Thyroid gland (tissue), 4 donors: ENCODE measurements around the gene TVP23B.

Experiments
- POLR2A ChIP-seq, 2 donors: fragments of 450-650 bp; IDR thresholded peaks; one replicate each; pipeline ENCODE4 v1.6.1; 2017; ENCODE audit warnings: antibody characterized with exemption in 2 of 2, mild to moderate bottlenecking in 2 of 2, moderate library complexity in 1 of 2
- TF ChIP-seq, protein P1 (sequence below), 6 experiments: fragments of 200-600 bp in 3 of 6; fragments of 450-650 bp in 3 of 6; sonication (generic) in 3 of 6; IDR thresholded peaks; one replicate each; pipeline ENCODE4 v1.5.1; 2016 to 2019; ENCODE audit warnings: antibody characterized with exemption in 6 of 6, mild to moderate bottlenecking in 2 of 6, inconsistent platforms in 1 of 6, moderate library complexity in 1 of 6

DNA sequence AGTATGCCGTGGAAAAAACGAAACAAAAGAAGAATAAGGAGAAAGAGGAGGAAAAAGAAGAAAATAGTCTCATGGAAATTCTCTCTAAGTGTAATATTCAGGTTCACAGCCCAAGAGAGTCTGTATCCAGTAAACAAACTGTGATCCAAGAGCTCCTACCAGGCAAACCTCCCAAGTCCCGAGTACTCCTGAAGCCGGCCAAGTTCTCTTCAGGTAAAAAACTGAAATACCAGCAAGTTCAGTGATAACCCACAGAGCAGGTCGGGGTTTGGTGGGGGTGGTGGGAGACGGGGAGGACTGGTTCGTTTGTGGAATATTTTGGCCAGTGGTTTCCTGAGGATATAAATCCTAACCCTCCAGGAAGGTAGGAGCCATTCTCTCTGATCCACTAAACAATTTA, 8.5 kb upstream of the TVP23B start:
- TF ChIP-seq, protein P1, sequence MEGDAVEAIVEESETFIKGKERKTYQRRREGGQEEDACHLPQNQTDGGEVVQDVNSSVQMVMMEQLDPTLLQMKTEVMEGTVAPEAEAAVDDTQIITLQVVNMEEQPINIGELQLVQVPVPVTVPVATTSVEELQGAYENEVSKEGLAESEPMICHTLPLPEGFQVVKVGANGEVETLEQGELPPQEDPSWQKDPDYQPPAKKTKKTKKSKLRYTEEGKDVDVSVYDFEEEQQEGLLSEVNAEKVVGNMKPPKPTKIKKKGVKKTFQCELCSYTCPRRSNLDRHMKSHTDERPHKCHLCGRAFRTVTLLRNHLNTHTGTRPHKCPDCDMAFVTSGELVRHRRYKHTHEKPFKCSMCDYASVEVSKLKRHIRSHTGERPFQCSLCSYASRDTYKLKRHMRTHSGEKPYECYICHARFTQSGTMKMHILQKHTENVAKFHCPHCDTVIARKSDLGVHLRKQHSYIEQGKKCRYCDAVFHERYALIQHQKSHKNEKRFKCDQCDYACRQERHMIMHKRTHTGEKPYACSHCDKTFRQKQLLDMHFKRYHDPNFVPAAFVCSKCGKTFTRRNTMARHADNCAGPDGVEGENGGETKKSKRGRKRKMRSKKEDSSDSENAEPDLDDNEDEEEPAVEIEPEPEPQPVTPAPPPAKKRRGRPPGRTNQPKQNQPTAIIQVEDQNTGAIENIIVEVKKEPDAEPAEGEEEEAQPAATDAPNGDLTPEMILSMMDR (IDR thresholded peaks at IDR 0.05) = no peak
- peak in 1 of 2 donors; percentile 34 for TF ChIP-seq POLR2A (IDR thresholded peaks at IDR 0.05)
